Keratinocyte (primary cell): ENCODE measurements around the gene RGL3.
A peak's percentile ranks its signal among the peaks of the same experiment; 100 is the strongest.

Experiments
- EZH2 ChIP-seq: IDR thresholded peaks from one replicate; pipeline ENCODE4 v1.6.1; 2012; ENCODE audit warnings: inconsistent platforms, mild to moderate bottlenecking, low read length, moderate library complexity
- TF ChIP-seq, protein P1 (sequence below), 3 experiments: IDR thresholded peaks in 1 of 3; conservative IDR thresholded peaks in 1 of 3; optimal IDR thresholded peaks in 1 of 3; 2 replicates in 2 of 3; 3 replicates in 1 of 3; pipeline versions ENCODE3 to v1.5.1; 2011; ENCODE audit warnings: low read length in 3 of 3, mild to moderate bottlenecking in 3 of 3, moderate library complexity in 2 of 3, control low read depth in 1 of 3, inconsistent platforms in 1 of 3; ENCODE audit not compliant: insufficient read depth in 2 of 3; ENCODE audit errors: extremely low read depth in 1 of 3

- TF ChIP-seq, protein P1, sequence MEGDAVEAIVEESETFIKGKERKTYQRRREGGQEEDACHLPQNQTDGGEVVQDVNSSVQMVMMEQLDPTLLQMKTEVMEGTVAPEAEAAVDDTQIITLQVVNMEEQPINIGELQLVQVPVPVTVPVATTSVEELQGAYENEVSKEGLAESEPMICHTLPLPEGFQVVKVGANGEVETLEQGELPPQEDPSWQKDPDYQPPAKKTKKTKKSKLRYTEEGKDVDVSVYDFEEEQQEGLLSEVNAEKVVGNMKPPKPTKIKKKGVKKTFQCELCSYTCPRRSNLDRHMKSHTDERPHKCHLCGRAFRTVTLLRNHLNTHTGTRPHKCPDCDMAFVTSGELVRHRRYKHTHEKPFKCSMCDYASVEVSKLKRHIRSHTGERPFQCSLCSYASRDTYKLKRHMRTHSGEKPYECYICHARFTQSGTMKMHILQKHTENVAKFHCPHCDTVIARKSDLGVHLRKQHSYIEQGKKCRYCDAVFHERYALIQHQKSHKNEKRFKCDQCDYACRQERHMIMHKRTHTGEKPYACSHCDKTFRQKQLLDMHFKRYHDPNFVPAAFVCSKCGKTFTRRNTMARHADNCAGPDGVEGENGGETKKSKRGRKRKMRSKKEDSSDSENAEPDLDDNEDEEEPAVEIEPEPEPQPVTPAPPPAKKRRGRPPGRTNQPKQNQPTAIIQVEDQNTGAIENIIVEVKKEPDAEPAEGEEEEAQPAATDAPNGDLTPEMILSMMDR (optimal IDR thresholded peaks at IDR 0.05 in 1 of 3, IDR thresholded peaks at IDR 0.05 in 1 of 3, conservative IDR thresholded peaks at IDR 0.05 in 1 of 3; ENCODE audit: extremely low read depth in 1 of 3, insufficient read depth in 2 of 3, low read length in 3 of 3): peak in 2 of 3 experiments; percentile 4 to 17
- TF ChIP-seq EZH2: no peak
These were observed 34.6 kb upstream of the RGL3 start for GRCh38 chr19:11453468-11454341.
